NOMO-1 treated with DMSO at 0.1 percent for 48 hours (cell line): ENCODE results near the gene AK8.
"Not testable (repeated sequence)": the region's sequence is repeated elsewhere in the genome, so short reads cannot be mapped to it uniquely, and the experiment has no call there.

ENCODE experiments used
- DNase-seq: peaks from one replicate; lab custom pipeline; 2025; ENCODE audit not compliant: unreplicated experiment; lab: John Stamatoyannopoulos, UW

The AK8 gene

GRCh38 chr9:132774886-132775285 is 103.2 kb downstream of the AK8 start:
- no peak for DNase-seq

GRCh38 chr9:132773764-132774339 is 104.2 kb downstream of the AK8 start:
- no peak for DNase-seq

DNA sequence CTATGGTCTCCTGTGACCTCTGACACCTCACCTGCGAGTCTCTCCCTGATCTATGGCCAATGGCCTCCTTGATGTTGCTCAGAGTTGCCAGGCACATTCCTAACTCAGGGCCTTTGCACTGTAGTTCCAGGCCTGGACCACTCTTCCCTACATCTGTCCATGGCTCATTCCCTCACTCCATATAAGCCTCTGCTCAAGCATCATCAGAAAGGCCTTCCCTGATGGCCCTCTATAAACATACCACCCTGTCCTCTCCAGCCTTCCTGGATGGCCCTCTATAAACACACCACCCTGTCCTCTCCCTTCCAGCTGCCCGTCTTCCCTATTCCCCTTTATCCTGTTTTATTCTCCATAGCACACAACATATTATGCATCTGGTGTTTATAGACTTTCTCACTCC is 105.0 kb downstream of the AK8 start:
- DNase-seq: no peak

- DNase-seq: not testable (repeated sequence)
Observed at GRCh38 chr9:132771752-132772151, 106.3 kb downstream of the AK8 start.

DNA sequence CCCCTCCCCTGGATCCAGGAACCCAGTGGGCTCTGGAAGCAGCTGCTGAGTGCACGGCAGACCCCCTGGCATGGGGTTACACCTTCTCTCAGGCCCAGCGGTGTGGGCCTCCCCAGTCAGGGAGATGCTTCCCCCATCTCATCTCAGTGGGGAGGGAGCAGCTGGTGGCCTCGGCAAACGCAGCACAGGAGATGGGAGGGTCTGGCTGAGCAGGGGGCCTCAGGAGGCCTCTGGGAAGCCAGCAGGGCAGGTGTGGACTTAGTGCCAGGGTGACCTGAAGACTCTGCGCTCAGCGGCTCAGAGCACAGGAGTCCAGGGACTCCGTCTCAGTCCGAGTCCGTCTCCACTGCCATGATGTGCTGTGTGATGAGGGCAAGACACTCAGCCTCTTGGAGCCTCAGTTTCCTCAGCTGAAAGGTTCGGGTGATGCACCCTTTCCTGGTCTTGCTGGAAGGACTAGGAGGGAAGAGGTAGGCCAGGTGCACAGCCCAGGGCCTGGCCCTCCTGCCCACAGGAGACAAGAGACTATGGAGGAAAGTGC is 107.2 kb downstream of the AK8 start:
- no peak for DNase-seq

DNA sequence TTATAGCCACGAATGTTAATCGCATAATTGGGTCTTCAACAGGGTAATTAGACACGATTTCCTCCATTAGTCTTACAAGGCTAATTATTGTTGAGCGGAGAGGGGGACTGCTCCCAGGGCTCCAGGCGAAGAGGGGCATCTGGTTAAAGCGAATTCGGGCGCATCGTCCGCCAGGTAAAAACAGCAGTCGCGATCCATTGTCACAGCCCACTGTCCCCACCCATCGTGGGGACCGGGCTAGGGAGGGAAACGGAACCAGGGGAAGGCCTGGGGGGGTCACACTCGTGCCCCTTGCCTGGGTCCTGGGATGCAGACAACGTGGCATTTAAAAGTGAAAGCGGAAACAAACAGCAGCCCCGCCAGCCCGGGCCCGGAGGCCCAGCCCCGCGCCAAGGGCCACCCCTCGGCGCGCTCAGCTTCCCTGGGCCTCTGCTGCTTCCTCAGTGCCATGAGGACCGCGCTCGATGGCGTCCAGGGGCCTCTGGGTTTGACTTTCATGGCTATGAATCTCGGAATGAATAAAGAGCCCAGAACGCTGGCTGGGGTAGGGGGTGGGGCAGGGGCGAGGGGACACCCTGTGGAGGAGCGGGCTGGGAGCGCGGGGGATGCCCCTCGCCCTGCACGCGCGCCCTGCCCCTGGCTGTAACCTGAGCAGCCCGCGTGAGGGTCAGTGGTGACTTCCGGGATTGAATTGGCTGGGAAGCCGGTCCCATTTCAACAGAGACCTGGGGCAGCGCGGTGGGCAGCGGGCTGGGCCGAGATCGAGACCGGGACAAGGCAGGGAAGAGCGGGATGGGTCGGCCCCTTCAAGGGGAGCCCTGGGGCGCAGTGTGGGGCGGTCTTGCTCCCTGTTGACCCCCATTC is 107.9 kb downstream of the AK8 start:
- DNase-seq: peak; percentile 72

DNA sequence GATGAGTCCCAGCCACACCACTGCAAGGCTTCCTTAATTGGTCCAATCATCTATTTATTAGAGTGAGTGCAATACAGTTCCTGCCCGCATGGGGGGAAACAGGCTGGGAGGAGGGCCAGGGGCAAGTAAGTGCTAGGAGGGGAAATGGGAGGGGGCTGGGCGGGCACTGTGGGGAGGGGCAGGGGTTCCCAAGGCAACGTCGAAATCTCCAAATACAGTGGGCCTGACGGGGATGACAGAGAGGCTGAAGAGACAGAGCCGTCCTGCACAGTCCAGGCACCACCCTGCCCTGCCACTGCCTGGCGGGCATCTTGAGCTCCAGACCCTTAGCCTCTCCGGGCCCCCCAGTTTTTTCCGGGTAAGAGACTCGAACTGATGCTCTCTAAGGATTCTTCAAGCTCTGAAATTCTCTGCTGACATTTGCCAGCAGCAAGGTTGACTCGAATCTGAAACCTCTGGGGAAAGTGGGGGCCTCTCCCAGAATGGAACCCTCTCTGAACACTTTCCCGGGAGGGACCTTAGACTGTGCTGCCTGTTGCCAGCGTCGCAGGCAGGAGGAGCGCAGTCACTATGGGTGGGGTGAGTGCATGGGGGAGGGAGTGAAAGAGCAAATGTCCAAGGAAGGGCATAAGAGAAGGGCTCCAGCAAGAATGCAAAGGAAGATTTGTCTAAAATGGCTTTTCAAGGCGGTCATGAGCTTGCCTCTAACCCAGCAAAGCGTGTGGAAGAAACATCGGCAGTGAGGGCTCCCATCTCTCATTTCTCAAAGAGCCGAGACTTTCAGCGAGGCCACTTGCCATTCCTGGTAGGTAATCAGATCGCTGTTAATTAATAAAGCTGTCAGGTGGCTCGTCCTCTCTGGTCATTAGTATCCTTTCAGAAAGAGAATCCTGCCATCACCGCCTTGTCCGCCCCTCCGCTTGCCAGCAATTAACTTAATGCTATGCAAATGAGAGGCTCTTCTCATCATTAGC is 108.9 kb downstream of the AK8 start:
- peak; percentile 72 for DNase-seq

DNA sequence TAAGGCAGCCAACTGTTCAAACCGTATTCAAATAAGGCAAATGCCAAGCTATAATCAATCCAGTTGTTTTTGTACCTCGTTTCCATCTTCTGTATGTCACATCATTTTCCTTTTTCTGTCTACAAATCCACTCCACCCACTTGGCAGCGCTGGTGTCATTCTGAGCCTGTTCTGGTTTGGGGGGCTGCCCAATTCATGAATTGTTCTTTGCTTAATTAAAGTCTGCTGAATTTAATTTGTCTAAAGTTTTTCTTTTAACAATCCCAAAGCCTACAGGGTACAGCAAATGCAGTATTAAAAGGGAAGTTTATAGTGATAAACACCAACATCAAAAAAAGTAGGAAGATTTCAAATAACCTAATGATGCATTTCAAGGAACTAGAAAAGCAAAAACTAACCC is 114.5 kb downstream of the AK8 start:
- DNase-seq: no peak

DNA sequence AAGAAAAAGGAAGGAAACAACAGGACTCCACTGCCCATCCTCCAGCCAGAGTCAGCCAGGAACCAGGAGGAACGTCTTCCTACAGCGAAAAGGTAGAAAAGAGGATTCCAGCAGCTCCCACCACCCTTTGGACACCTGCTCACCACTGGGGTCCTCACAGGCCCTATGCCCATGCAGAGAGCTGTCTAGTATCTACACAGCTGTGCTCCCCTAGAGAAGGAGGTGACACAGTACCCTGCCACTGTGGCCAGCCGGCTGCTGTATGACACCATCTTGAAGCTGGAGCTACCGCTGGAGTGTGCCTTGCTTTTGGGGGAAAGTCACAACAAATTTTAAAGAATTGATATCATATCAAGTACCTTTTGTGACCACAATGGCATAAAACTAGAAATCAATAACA is 115.2 kb downstream of the AK8 start:
- no peak for DNase-seq

- no peak for DNase-seq
Observed at GRCh38 chr9:132761602-132762001, 116.5 kb downstream of the AK8 start.

- no peak for DNase-seq
Observed at GRCh38 chr9:132760057-132760456, 118.0 kb downstream of the AK8 start.

GRCh38 chr9:132757016-132757415 is 121.1 kb downstream of the AK8 start:
- no peak for DNase-seq

GRCh38 chr9:132756214-132756845 is 121.8 kb downstream of the AK8 start:
- no peak for DNase-seq

DNA sequence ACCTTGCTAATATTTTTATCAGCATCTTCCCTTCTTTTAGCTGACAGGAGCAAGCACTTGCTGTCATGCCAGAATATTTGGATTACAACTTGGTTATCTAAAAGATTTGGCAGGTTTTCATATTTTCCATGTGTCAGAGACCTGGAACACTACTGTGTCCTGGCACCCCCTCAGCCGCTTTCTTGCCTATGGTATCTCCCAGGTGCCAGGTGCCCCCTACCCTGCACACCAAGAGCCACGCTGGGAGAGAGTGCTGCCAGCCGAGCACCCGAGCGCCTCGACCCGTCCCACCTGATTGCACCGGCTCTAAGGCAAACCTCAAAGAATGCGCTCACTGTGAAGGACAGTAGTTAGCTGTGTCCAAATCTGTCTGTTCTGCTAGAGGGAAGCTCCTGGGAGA is 123.0 kb downstream of the AK8 start:
- DNase-seq: no peak

DNA sequence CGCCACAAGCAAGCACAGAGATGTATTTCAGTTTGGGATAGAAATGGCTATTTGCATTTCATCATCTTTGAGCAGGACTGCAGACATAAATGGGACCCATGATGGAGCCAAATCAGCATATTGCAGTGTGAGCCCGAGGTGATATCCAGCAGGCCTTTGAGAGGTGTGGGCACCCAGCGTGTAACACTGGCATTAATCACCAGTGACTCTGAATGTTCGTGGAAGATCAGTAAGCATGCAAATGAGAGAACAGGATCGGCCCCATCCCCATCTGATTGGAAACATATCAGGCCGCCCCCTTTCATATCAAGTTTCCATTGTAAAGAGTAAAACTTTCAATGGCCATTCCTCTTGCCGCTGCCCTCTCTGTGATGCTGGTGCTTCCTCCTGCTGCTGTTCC is 123.8 kb downstream of the AK8 start:
- DNase-seq: no peak

DNA sequence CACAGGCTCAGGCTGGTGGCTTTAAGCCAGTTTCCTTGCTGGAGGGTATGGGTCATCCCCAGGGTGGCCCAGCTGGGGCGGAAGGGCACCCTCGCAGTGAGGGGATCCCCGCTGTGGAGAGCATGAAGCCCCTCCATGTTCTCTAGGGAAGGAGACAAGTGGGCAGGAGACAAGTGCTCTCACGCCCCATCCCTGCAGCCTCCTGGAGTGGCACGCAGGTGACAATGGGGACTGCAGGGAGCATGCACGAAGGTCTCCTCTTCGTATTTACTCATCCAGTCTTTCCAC is 124.5 kb downstream of the AK8 start:
- no peak for DNase-seq

GRCh38 chr9:132752877-132753592 is 125.0 kb downstream of the AK8 start:
- no peak for DNase-seq

DNA sequence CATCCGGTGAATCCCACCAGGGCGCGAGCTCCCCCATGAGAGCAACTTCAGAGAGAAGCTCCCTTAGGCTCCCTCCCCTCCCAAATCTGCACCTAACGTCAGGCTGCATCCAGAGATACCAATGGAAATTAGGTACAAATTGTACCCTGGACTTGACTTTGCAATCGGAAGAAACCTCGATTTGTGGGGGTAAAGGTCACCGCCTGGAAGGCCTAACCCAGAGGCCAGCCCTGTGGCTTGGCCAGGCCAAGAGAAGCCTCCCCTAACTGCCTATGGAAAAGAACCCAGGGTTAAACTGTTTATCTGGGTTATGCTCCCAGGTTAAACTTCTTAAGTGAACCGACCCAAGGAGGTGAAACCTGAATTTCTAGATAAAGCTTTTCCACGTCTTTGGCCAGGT is 127.4 kb downstream of the AK8 start:
- no peak for DNase-seq

DNA sequence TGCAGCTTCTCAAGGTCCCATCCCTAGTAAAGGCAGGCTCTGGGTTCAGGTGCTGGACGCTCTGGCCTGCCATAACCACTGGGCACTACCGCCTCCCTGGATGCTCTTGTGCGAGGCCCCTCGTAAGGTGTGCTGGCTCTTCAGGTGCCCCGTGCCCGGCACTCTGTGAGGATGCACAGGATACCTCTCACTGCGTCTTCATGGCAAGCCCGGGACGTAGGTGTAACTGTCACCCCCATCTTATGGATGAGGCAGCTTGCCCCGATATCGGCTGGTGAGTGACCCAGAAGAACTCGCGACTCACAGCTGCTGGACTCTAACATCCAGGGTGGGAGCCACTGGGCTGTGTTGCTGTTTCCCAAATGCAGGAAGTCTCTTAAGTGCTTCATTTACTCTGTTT is 128.8 kb downstream of the AK8 start:
- DNase-seq: no peak

DNA sequence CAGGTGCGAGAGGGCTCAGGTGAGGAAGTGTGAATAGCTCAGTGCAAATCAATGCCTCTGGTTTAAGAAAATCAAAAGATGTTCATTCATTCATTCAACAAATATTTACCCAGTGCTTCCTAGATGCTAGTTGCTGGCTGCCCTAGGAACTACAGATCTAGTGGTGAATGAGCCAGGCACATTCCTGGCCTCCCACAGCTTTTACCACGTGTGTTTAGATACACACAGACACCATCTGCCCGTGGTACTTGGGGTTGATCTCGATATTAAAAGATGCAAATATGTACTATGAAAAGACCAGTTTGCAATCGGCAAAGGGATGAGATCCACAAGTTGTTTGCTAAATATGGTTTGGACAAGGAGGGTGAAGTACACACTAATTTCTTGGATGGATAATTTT is 129.6 kb downstream of the AK8 start:
- DNase-seq: no peak
